Measurements from ENCODE around the gene OTOP1. TPM values are rescaled to one million over a fixed set of nuclear protein-coding genes. Genes with fewer than 3 reads are reported as not detected.
"Not testable (repeated sequence)": the region's sequence is repeated elsewhere in the genome, so short reads cannot be mapped to it uniquely, and the experiment has no call there.

Gene OTOP1
- total and polyA plus RNA-seq, 4 experiments from 2014 or later: not detected

GRCh38 chr4:4268776-4269175 is 42.0 kb upstream of the OTOP1 start:
- H3K36me3 ChIP-seq (ENCODE audit: insufficient read depth, low read length): peaks cover 16% of the 10 kb centered on the region
- no peaks in the 10 kb centered on the region for H3K9me3 ChIP-seq (ENCODE audit: control insufficient read depth in 1 of 2, low read length in 2 of 2)
- peak overlapping the region; percentile 59 to 88 (median 72) for H3K4me3 Mint-ChIP-seq
- peak overlapping the region; percentile 76 for H3K27ac ChIP-seq (ENCODE audit: low read depth, low read length)
- peaks cover 22 to 49% (median 34%) of the 10 kb centered on the region in 4 donors for H3K4me1 Mint-ChIP-seq
- DNase-seq: no peak
- peaks cover 50% of the 10 kb centered on the region for H3K4me1 ChIP-seq (ENCODE audit: insufficient read depth, low read length)
- H3K9me3 Mint-ChIP-seq: peaks cover 0 to 2% (median 0%) of the 10 kb centered on the region in 8 donors
- intact Hi-C loops (cut with micrococcal nuclease): loop anchor here (1.0 kb wide), 1 partner anchor 22 kb away; the partner anchor contains the start of genes LYAR and ZBTB49
- no peaks in the 10 kb centered on the region for H3K27me3 ChIP-seq (ENCODE audit: insufficient read depth, low read length)
- peaks cover 42 to 45% of the 10 kb centered on the region in 2 donors for H3K36me3 Mint-ChIP-seq
- peak overlapping the region in 1 of 2 donors; percentile 21 for H3K4me3 ChIP-seq (ENCODE audit: low read length in 2 of 2)
- no peaks in the 10 kb centered on the region for H3K27me3 Mint-ChIP-seq
- CTCF ChIA-PET (ENCODE audit: partially characterized antibody): interaction anchor here (2.0 to 4.0 kb wide), 3 partner anchors 10 to 67 kb away, joined by 11 to 35 read pairs (median 15); no protein-coding TSS in a partner anchor
- peak overlapping the region; percentile 94 to 98 (median 97) for H3K27ac Mint-ChIP-seq
- POLR2A ChIA-PET (ENCODE audit: partially characterized antibody): interaction anchor here (0.8 to 3.3 kb wide), 12 partner anchors 8 to 307 kb away, joined by 3 to 33 read pairs (median 8); partner anchors contain the start of genes LYAR, NSG1, TMEM128 and ZBTB49

GRCh38 chr4:4267981-4268380 is 41.3 kb upstream of the OTOP1 start:
- Mint-ChIP-seq H3K27ac (peak overlapping the region; percentile 73 to 98 (median 94)), H3K4me3 (peak overlapping the region in 5 of 8 donors; percentile 15 to 67 (median 51)), H3K27me3 (no peaks in the 10 kb centered on the region), H3K9me3 (peaks cover 0 to 2% (median 0%) of the 10 kb centered on the region in 8 donors), H3K36me3 (peaks cover 34 to 40% of the 10 kb centered on the region in 2 donors), H3K4me1 (peaks cover 22 to 49% (median 34%) of the 10 kb centered on the region in 4 donors)
- H3K9me3 ChIP-seq (ENCODE audit: control insufficient read depth in 1 of 2, low read length in 2 of 2): no peaks in the 10 kb centered on the region
- peak overlapping the region; percentile 27 for H3K27ac ChIP-seq (ENCODE audit: low read depth, low read length)
- H3K36me3 ChIP-seq (ENCODE audit: insufficient read depth, low read length): peaks cover 9% of the 10 kb centered on the region
- intact Hi-C loops (cut with micrococcal nuclease): no loop called here
- no peak for DNase-seq
- H3K4me3 ChIP-seq (ENCODE audit: low read length in 2 of 2): no peak overlapping the region
- ChIA-PET CTCF (ENCODE audit: partially characterized antibody) (interaction anchor here (1.0 to 4.0 kb wide), 4 partner anchors 9 to 68 kb away, joined by 3 to 35 read pairs (median 13); no protein-coding TSS in a partner anchor), POLR2A (ENCODE audit: partially characterized antibody) (interaction anchor here (1.1 to 3.3 kb wide), 8 partner anchors 9 to 194 kb away, joined by 3 to 33 read pairs (median 7); partner anchors contain the start of genes LYAR, NSG1, TMEM128 and ZBTB49)
- H3K4me1 ChIP-seq (ENCODE audit: insufficient read depth, low read length): peaks cover 50% of the 10 kb centered on the region
- H3K27me3 ChIP-seq (ENCODE audit: insufficient read depth, low read length): no peaks in the 10 kb centered on the region

GRCh38 chr4:4260185-4260751 is 33.5 kb upstream of the OTOP1 start:
- Mint-ChIP-seq H3K9me3 (no peaks in the 10 kb centered on the region), H3K36me3 (no peaks in the 10 kb centered on the region), H3K27ac (peak overlapping the region in 5 of 7 donors; percentile 21 to 83 (median 68)), H3K4me3 (no peak overlapping the region), H3K4me1 (peaks cover 4 to 11% (median 8%) of the 10 kb centered on the region in 4 donors), H3K27me3 (no peaks in the 10 kb centered on the region)
- ChIA-PET CTCF (ENCODE audit: partially characterized antibody) (interaction anchor here (0.6 to 3.7 kb wide), 33 partner anchors 8 to 206 kb away, joined by 3 to 161 read pairs (median 5); partner anchors contain the start of gene TMEM128), POLR2A (ENCODE audit: partially characterized antibody) (interaction anchor here (0.6 to 2.8 kb wide), 22 partner anchors 9 to 202 kb away, joined by 3 to 33 read pairs (median 3); partner anchors contain the start of genes LYAR, TMEM128 and ZBTB49)
- Histone ChIP-seq H3K27ac (ENCODE audit: low read depth, low read length) (no peak overlapping the region), H3K9me3 (ENCODE audit: control insufficient read depth in 1 of 2, low read length in 2 of 2) (no peaks in the 10 kb centered on the region), H3K36me3 (ENCODE audit: insufficient read depth, low read length) (no peaks in the 10 kb centered on the region), H3K4me1 (ENCODE audit: insufficient read depth, low read length) (no peaks in the 10 kb centered on the region), H3K27me3 (ENCODE audit: insufficient read depth, low read length) (no peaks in the 10 kb centered on the region), H3K4me3 (ENCODE audit: low read length in 2 of 2) (no peak overlapping the region)
- peak; percentile 49 to 72 (median 64) for DNase-seq
- intact Hi-C loops (cut with micrococcal nuclease): loop anchor here (1.0 kb wide), 3 partner anchors 10 to 170 kb away; no protein-coding TSS in a partner anchor

- Mint-ChIP-seq H3K4me1 (peaks cover 4 to 11% (median 7%) of the 10 kb centered on the region in 4 donors), H3K4me3 (no peak overlapping the region), H3K9me3 (no peaks in the 10 kb centered on the region), H3K36me3 (no peaks in the 10 kb centered on the region), H3K27me3 (no peaks in the 10 kb centered on the region), H3K27ac (peak overlapping the region in 3 of 7 donors; percentile 26 to 83 (median 49))
- H3K9me3 ChIP-seq (ENCODE audit: control insufficient read depth in 1 of 2, low read length in 2 of 2): no peaks in the 10 kb centered on the region
- DNase-seq: no peak
- no peaks in the 10 kb centered on the region for H3K36me3 ChIP-seq (ENCODE audit: insufficient read depth, low read length)
- no peaks in the 10 kb centered on the region for H3K27me3 ChIP-seq (ENCODE audit: insufficient read depth, low read length)
- POLR2A ChIA-PET (ENCODE audit: partially characterized antibody): interaction anchor here (0.6 to 2.8 kb wide), 20 partner anchors 9 to 203 kb away, joined by 3 to 33 read pairs (median 4); partner anchors contain the start of genes LYAR, TMEM128 and ZBTB49
- no peak overlapping the region for H3K27ac ChIP-seq (ENCODE audit: low read depth, low read length)
- no peak overlapping the region for H3K4me3 ChIP-seq (ENCODE audit: low read length in 2 of 2)
- no peaks in the 10 kb centered on the region for H3K4me1 ChIP-seq (ENCODE audit: insufficient read depth, low read length)
- CTCF ChIA-PET (ENCODE audit: partially characterized antibody): interaction anchor here (0.6 to 3.7 kb wide), 35 partner anchors 8 to 316 kb away, joined by 3 to 161 read pairs (median 5); partner anchors contain the start of gene TMEM128
- intact Hi-C loops (cut with micrococcal nuclease): loop anchor here (1.0 kb wide), 3 partner anchors 11 to 171 kb away; no protein-coding TSS in a partner anchor
Measured at GRCh38 chr4:4259484-4260100, 32.9 kb upstream of the OTOP1 start.

GRCh38 chr4:4257705-4258104 is 31.0 kb upstream of the OTOP1 start:
- H3K9me3 ChIP-seq (ENCODE audit: control insufficient read depth in 1 of 2, low read length in 2 of 2); H3K36me3 Mint-ChIP-seq; intact Hi-C loops (cut with micrococcal nuclease); H3K27ac Mint-ChIP-seq; H3K4me1 ChIP-seq (ENCODE audit: insufficient read depth, low read length); H3K27me3 ChIP-seq (ENCODE audit: insufficient read depth, low read length); H3K9me3 Mint-ChIP-seq; POLR2A ChIA-PET (ENCODE audit: partially characterized antibody); H3K36me3 ChIP-seq (ENCODE audit: insufficient read depth, low read length); H3K4me3 Mint-ChIP-seq; H3K4me3 ChIP-seq (ENCODE audit: low read length in 2 of 2); H3K27me3 Mint-ChIP-seq; DNase-seq; H3K27ac ChIP-seq (ENCODE audit: low read depth, low read length): not testable (repeated sequence)
- peaks cover 4 to 11% (median 6%) of the 10 kb centered on the region in 4 donors for H3K4me1 Mint-ChIP-seq
- CTCF ChIA-PET (ENCODE audit: partially characterized antibody): interaction anchor here (1.4 to 3.7 kb wide), 3 partner anchors 11 to 78 kb away, joined by 4 to 161 read pairs (median 35); no protein-coding TSS in a partner anchor

- no peaks in the 10 kb centered on the region for H3K36me3 Mint-ChIP-seq
- H3K9me3 Mint-ChIP-seq: peaks cover 0 to 1% (median 0%) of the 10 kb centered on the region in 8 donors
- Histone ChIP-seq H3K4me3 (ENCODE audit: low read length in 2 of 2) (no peak overlapping the region), H3K27ac (ENCODE audit: low read depth, low read length) (no peak overlapping the region), H3K4me1 (ENCODE audit: insufficient read depth, low read length) (no peaks in the 10 kb centered on the region), H3K27me3 (ENCODE audit: insufficient read depth, low read length) (no peaks in the 10 kb centered on the region), H3K36me3 (ENCODE audit: insufficient read depth, low read length) (no peaks in the 10 kb centered on the region), H3K9me3 (ENCODE audit: control insufficient read depth in 1 of 2, low read length in 2 of 2) (no peaks in the 10 kb centered on the region)
- ChIA-PET POLR2A (ENCODE audit: partially characterized antibody) (interaction anchor here (0.7 to 1.1 kb wide), 2 partner anchors 9 to 12 kb away, joined by 3 to 4 read pairs; partner anchors contain the start of gene TMEM128), CTCF (ENCODE audit: partially characterized antibody) (interaction anchor here (1.7 to 3.5 kb wide), 4 partner anchors 27 to 174 kb away, joined by 3 to 25 read pairs (median 11); no protein-coding TSS in a partner anchor)
- no peak overlapping the region for H3K27ac Mint-ChIP-seq
- no peak overlapping the region for H3K4me3 Mint-ChIP-seq
- intact Hi-C loops (cut with micrococcal nuclease): no loop called here
- H3K4me1 Mint-ChIP-seq: peaks cover 4 to 11% (median 7%) of the 10 kb centered on the region in 4 donors
- no peak for DNase-seq
- no peaks in the 10 kb centered on the region for H3K27me3 Mint-ChIP-seq
Measured at GRCh38 chr4:4256799-4257198, 30.1 kb upstream of the OTOP1 start.
